Fibroblast of mammary gland (primary cell): ENCODE results near the gene PDZRN3.

Experiments
- DNase-seq: peaks from one replicate; pipeline ENCODE4 v3.0.0-alpha.2; 2010; ENCODE audit warnings: low read depth
- H3K4me3 ChIP-seq: 2 replicates; pipeline ENCODE4 v1.5.1; 2011; ENCODE audit warnings: low read depth, mild to moderate bottlenecking, low read length, moderate library complexity; ENCODE audit not compliant: control insufficient read depth
- CTCF ChIP-seq: conservative IDR thresholded peaks from 2 replicates; pipeline ENCODE4 v1.5.1; 2011; ENCODE audit warnings: low read depth, low read length, inconsistent platforms; ENCODE audit not compliant: control insufficient read depth, insufficient read depth

PDZRN3 gene

DNA sequence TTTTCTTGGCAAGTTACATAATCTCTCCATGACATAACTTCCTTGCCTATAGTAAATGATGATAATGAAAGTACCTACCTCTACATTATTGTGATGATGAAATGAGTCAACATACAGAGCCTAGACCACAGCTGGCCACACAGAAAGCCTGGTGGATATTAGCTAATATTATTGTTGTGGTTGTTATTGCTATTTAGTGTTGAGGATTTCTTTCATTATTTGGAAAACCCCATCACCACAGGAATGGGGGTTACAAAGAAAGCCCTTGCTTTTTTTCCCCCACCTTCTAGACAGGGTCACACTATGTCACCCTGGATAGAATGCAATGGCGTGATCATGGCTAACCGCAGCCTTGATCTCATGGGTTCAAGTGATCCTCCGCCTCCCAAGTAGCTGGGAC, 125.0 kb downstream of the PDZRN3 start:
- H3K4me3 ChIP-seq, result no peak overlapping the region
- DNase-seq, result no peak
- no peak for TF ChIP-seq CTCF

GRCh38 chr3:73498764-73499622, 125.7 kb downstream of the PDZRN3 start:
- no peak for TF ChIP-seq CTCF
- no peak overlapping the region for H3K4me3 ChIP-seq
- DNase-seq, result peak; percentile 26

DNA sequence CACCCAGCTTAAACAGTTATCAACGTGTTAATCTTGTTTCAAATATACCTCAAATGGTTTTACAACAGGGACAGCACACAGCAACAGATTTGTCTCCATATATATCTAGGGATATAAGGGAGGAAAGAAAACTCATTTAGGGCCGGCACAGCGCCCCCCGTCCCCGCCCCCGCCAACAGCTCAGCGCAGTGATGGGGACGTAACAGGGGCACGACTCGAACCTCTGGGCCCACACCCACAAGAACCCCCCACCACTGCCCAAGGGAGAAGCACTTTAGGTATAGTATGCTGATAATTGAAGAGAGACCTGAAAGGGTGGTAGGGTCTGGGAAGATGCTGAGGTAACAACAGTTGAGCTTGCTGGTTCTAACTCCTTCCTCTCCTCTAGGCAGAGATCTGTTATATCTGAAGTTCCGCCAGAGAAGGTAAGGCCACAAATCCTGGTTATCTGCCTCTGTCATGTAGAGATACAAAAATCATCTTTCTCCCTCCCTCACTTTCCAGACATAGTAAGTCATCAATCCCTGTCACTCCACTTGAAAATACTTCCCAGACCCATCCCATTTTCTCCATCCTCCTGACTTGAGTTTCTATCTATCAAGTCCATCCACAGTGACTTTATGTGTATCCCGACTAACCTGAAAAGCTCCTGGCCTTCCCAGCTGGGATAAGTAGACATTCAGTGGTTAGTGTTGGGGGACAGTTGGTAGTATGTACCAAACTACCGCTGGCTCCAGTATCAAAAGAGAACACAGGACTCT, 126.9 kb downstream of the PDZRN3 start:
- H3K4me3 ChIP-seq, result no peak overlapping the region
- no peak for TF ChIP-seq CTCF

DNA sequence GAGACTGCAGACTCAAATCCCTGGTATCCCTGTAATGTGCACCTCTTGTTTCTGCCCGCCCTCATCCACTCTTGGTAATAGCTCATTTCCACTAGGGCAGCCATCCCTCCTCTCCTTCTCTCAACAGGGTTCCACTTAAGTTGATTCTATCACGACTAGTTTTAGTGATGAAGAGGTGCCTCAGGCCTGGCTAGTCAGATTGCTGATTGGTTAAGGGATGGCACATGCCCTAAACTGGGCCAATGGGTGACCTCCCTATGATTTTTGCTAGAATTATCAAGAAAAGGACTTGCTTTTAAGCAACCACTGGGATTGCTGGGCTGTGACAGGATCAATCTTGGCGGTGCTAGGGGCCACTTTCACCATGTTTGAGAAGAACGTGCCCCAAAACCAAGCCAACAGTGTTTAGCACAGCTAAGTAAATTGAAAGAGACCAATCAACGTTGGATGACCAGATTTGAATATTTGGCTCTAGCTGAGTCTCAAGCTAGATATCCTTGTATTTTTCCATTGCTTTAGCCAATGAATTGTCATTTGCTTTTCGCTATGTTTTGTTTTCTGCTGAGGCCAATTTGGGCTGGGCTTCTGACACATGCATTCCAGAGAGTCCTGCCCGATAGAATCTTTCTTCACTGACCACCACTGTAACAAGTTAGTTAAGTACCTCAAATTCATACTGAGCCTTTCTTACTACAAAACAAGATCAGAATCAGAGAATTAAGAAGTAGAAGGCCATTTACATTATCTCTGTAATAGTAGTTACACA, 131.0 kb downstream of the PDZRN3 start:
- TF ChIP-seq CTCF, result no peak
- peak; percentile 71 for DNase-seq
- H3K4me3 ChIP-seq, result no peak overlapping the region

More for the DNA sequence above, 126.9 kb downstream of the PDZRN3 start:
- no peak for DNase-seq

DNA sequence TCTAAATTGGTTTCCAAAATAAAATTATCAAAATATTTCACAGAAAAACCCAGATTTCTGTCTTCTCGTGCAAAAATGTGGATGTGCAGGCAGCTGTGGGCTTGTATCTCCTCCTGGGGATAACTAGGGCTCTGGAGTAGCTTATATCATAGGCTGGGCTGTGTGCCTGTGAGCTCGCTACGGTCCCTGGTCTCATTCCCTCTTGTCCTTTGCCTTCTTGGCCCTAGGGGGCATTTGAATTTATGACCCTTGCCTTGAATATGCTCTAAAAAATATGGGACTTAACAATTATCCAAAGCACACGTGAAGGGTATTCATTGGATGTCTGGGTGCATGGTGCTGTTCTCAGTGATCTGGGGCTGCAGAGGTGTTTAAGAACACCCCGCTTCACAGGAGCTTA, 132.6 kb downstream of the PDZRN3 start:
- DNase-seq, result no peak
- no peak for TF ChIP-seq CTCF
- no peak overlapping the region for H3K4me3 ChIP-seq

- peak; percentile 15 for DNase-seq
- H3K4me3 ChIP-seq, result no peak overlapping the region
- TF ChIP-seq CTCF, result no peak
Measured at GRCh38 chr3:73491287-73491662, 133.5 kb downstream of the PDZRN3 start.
